ENCODE results near the gene MT1E. TPM values are rescaled to one million over a fixed set of nuclear protein-coding genes. Genes with fewer than 3 reads are reported as not detected.
A peak's percentile ranks its signal among the peaks of the same experiment; 100 is the strongest.

MT1E gene
- total RNA-seq, 1 experiment from 2014 or later = 383 TPM

DNA sequence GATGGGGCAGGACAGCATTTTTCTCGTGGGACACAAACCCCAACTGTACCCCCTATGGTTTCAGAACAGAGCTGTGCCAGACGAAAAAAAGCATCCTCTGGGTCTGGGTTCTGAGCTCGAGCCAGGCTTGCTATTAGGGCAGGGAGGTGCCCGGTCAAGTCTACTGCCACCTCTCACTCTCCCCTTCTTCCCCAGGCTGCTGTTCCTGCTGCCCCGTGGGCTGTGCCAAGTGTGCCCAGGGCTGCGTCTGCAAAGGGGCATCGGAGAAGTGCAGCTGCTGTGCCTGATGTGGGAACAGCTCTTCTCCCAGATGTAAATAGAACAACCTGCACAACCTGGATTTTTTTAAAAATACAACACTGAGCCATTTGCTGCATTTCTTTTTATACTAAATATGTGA is 1.1 kb downstream of the MT1E start:
- no TSS peak for BruUV-seq (replicated peaks)
- Histone ChIP-seq H4K20me1 (ENCODE audit: insufficient read depth) (no peaks in the 10 kb centered on the region), H3K9me3 (ENCODE audit: control insufficient read depth in 1 of 2, insufficient read depth in 1 of 2, low read depth in 1 of 2, low read length in 2 of 2) (no peaks in the 10 kb centered on the region), H3K4me2 (ENCODE audit: low read length) (peak overlapping the region; percentile 88), H3K27me3 (ENCODE audit: insufficient read depth, low read length) (no peaks in the 10 kb centered on the region), H3K36me3 (ENCODE audit: control insufficient read depth in 1 of 2, insufficient read depth in 2 of 2, low read length in 2 of 2) (no peaks in the 10 kb centered on the region), H3K9me2 (ENCODE audit: insufficient read depth) (no peaks in the 10 kb centered on the region), H3K79me2 (ENCODE audit: insufficient read depth, low read length) (peaks cover 12% of the 10 kb centered on the region), H3K27ac (ENCODE audit: low read depth, low read length) (peak overlapping the region; percentile 97), H3K9ac (ENCODE audit: low read length) (peak overlapping the region; percentile 87), H3K4me3 (replicated peaks in 1 of 2; ENCODE audit: low read depth in 1 of 2, low read length in 2 of 2) (peak overlapping the region; percentile 66 to 72), H3K4me1 (ENCODE audit: control insufficient read depth in 1 of 2, insufficient read depth in 2 of 2, low read length in 2 of 2) (peaks cover 12 to 52% of the 10 kb centered on the region in 2 experiments), H2AFZ (ENCODE audit: low read depth, low read length, poor library complexity, severe bottlenecking) (no peak overlapping the region)
- ChIA-PET RAD21 (ENCODE audit: low non-redundant PET in 1 of 2, low total read pairs in 2 of 2, uncharacterized antibody in 2 of 2, unreplicated experiment in 2 of 2) (interaction anchor here (0.6 to 2.7 kb wide), 4 partner anchors 20 to 75 kb away, joined by 3 to 7 read pairs (median 3); no protein-coding TSS in a partner anchor), POLR2A (interaction anchor here (0.8 to 9.4 kb wide), 11 partner anchors 10 to 75 kb away, joined by 3 to 344 read pairs (median 8); partner anchors contain the start of genes MT1F and MT2A), CTCF (interaction anchor here (1.0 to 2.8 kb wide), 3 partner anchors 17 to 75 kb away, joined by 3 to 7 read pairs (median 4); partner anchors contain the start of gene MT2A)
- no peak for TF ChIP-seq CBX3 (IDR thresholded peaks at IDR 0.05; ENCODE audit: low read depth)
- no peak for TF ChIP-seq JUND (IDR thresholded peaks at IDR 0.05)
- TF ChIP-seq ZFX (IDR thresholded peaks at IDR 0.05) = no peak
- no peak for TF ChIP-seq YY1 (IDR thresholded peaks at IDR 0.05; ENCODE audit: extremely low read depth, insufficient replicate concordance, low read depth, low read length)
- TF ChIP-seq, protein P1, sequence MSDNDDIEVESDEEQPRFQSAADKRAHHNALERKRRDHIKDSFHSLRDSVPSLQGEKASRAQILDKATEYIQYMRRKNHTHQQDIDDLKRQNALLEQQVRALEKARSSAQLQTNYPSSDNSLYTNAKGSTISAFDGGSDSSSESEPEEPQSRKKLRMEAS (IDR thresholded peaks at IDR 0.05) = no peak
- TF ChIP-seq CEBPB (IDR thresholded peaks at IDR 0.05; ENCODE audit: low read depth) = no peak
- no peak for TF ChIP-seq EZH2phosphoT487 (IDR thresholded peaks at IDR 0.05; ENCODE audit: borderline replicate concordance)
- no peak for TF ChIP-seq ZNF274 (IDR thresholded peaks at IDR 0.05; ENCODE audit: low read depth, low read length)
- no peak for TF ChIP-seq TCF7L2 (IDR thresholded peaks at IDR 0.05; ENCODE audit: borderline replicate concordance, extremely low read depth, insufficient read depth, insufficient read length)
- TF ChIP-seq, protein P2, sequence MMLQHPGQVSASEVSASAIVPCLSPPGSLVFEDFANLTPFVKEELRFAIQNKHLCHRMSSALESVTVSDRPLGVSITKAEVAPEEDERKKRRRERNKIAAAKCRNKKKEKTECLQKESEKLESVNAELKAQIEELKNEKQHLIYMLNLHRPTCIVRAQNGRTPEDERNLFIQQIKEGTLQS (IDR thresholded peaks at IDR 0.05) = no peak
- TF ChIP-seq EGR1 (IDR thresholded peaks at IDR 0.05; ENCODE audit: low read depth) = no peak
- no peak for DNase-seq (ENCODE audit: low read depth, low spot score)
- ATAC-seq = 0 out of 2 replicates have a peak, but pooled peaks have one; percentile 6
- intact Hi-C loops (cut with micrococcal nuclease) = loop anchor here (2.0 to 5.0 kb wide), 2 partner anchors 50 to 56 kb away; partner anchors contain the start of gene MT1X
